ENCODE measurements around the gene RCAN1. TPM values are rescaled to one million over a fixed set of nuclear protein-coding genes. Genes with fewer than 3 reads are reported as not detected.

The RCAN1 gene
- total and polyA plus RNA-seq, 7 donors, result 24.9 to 94.9 (median 38.4) TPM

- Histone ChIP-seq H3K9me3 (no peaks in the 10 kb centered on the region), H3K4me1 (peaks cover 25% of the 10 kb centered on the region), H3K27me3 (ENCODE audit: insufficient read depth in 3 of 3, low read length in 2 of 3) (no peaks in the 10 kb centered on the region), H3K36me3 (ENCODE audit: insufficient read depth in 1 of 2, low read depth in 1 of 2) (no peaks in the 10 kb centered on the region), H3K4me3 (no peak overlapping the region), H3K27ac (no peak overlapping the region)
- WGBS, 3 donors, result 66 to 71% (median 67%) methylated on average over 5 of the region's 5 CpGs
- ATAC-seq, result no peak
- DNase-seq, result no peak
- TF ChIP-seq CTCF (IDR thresholded peaks at IDR 0.05), result no peak
- intact Hi-C loops (cut with DNase I), result loop anchor here in 1 of 2 donors (5.0 to 10.0 kb wide), 2 partner anchors 51 to 66 kb away; no protein-coding TSS in a partner anchor
Observed at GRCh38 chr21:34593423-34593822, 21.5 kb downstream of the RCAN1 start.

- no peaks in the 10 kb centered on the region for H3K36me3 ChIP-seq (ENCODE audit: insufficient read depth in 1 of 2, low read depth in 1 of 2)
- intact Hi-C loops (cut with DNase I), result loop anchor here in 1 of 2 donors (5.0 to 10.0 kb wide), 2 partner anchors 52 to 65 kb away; no protein-coding TSS in a partner anchor
- 34 to 38% (median 37%) methylated on average over 17 of the region's 17 CpGs for WGBS, 3 donors
- H3K9me3 ChIP-seq, result no peaks in the 10 kb centered on the region
- DNase-seq (peak in 1 of 2 donors; percentile 27), ATAC-seq (peak; percentile 47 to 90 (median 82))
- TF ChIP-seq CTCF (IDR thresholded peaks at IDR 0.05), result no peak
- peaks cover 25% of the 10 kb centered on the region for H3K4me1 ChIP-seq
- no peaks in the 10 kb centered on the region for H3K27me3 ChIP-seq (ENCODE audit: insufficient read depth in 3 of 3, low read length in 2 of 3)
- peak overlapping the region; percentile 39 for H3K4me3 ChIP-seq
- peak overlapping the region; percentile 4 for H3K27ac ChIP-seq
Observed at GRCh38 chr21:34592120-34592955, 22.6 kb downstream of the RCAN1 start.

- no peak for DNase-seq
- Histone ChIP-seq H3K27me3 (ENCODE audit: insufficient read depth in 3 of 3, low read length in 2 of 3) (no peaks in the 10 kb centered on the region), H3K36me3 (ENCODE audit: insufficient read depth in 1 of 2, low read depth in 1 of 2) (no peaks in the 10 kb centered on the region), H3K9me3 (peaks cover 5% of the 10 kb centered on the region), H3K4me3 (no peak overlapping the region), H3K4me1 (peaks cover 25% of the 10 kb centered on the region), H3K27ac (no peak overlapping the region)
- no peak for TF ChIP-seq CTCF (IDR thresholded peaks at IDR 0.05)
- no peak for ATAC-seq
- intact Hi-C loops (cut with DNase I), result loop anchor here in 1 of 2 donors (5.0 to 10.0 kb wide), 2 partner anchors 54 to 63 kb away; no protein-coding TSS in a partner anchor
- WGBS, 3 donors, result 94 to 99% (median 97%) methylated on average over 1 of the region's 1 CpG
Observed at GRCh38 chr21:34590520-34590919, 24.4 kb downstream of the RCAN1 start.

- H3K36me3 ChIP-seq (ENCODE audit: insufficient read depth in 1 of 2, low read depth in 1 of 2), result no peaks in the 10 kb centered on the region
- intact Hi-C loops (cut with DNase I), result loop anchor here in 1 of 2 donors (5.0 to 10.0 kb wide), 2 partner anchors 55 to 62 kb away; no protein-coding TSS in a partner anchor
- peaks cover 26% of the 10 kb centered on the region for H3K4me1 ChIP-seq
- no peak for ATAC-seq
- 87 to 96% (median 88%) methylated on average over 9 of the region's 9 CpGs for WGBS, 3 donors
- no peak overlapping the region for H3K27ac ChIP-seq
- no peak for TF ChIP-seq CTCF (IDR thresholded peaks at IDR 0.05)
- no peak for DNase-seq
- H3K9me3 ChIP-seq, result peaks cover 5% of the 10 kb centered on the region
- no peaks in the 10 kb centered on the region for H3K27me3 ChIP-seq (ENCODE audit: insufficient read depth in 3 of 3, low read length in 2 of 3)
- H3K4me3 ChIP-seq, result no peak overlapping the region
Observed at GRCh38 chr21:34589511-34590282, 25.2 kb downstream of the RCAN1 start.
